ENCODE data around the gene PTPN7. TPM values are rescaled to one million over a fixed set of nuclear protein-coding genes. Genes with fewer than 3 reads are reported as not detected.

Gene PTPN7
- total RNA-seq, 4 donors from 2014 or later, result 0.78 to 2.0 (median 1.7) TPM

DNA sequence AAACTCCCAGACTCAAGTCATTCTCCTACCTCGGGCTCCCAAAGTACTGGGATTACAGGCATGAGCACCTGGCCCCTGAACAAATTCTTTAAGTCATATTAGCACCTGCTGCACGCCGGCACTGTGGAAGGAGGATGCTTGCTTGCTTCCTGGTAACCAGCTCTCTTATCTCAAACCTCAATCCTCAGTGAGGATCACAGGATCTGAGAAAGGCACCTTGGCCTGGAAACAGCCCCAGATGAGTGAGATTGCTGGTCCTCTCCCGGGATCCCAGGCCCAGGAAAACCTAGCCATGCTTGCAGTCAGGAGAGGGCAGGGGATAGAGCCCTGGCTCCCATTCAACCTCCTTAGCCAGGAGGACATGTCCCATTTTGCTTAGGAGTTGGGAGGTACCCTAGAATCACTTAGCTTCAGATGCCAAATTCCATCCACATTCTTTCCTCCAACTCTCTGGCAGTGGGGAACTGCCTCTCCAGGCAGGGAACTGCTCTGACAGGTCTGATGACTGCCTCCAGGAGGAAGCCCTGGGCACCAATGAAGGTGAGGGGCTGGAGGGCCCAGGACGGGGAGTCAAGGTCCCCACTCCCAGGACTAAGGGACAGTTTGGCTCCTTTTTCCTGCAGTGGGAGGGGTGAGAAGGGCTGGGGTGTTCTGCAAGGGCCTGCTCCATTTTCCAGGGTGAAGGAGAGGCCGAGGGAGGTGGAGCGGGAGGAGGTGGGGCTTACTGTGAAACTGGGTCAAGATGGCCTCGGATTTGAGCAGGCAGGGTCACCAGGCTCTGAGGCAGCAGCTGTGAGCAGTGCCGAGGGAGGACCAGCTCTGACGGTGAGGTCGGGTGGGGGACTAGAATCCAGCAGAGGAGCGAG, 28.2 kb downstream of the PTPN7 start:
- no peaks in the 10 kb centered on the region for H3K9me3 ChIP-seq
- peaks cover 0 to 49% of the 10 kb centered on the region in 2 donors for H3K36me3 ChIP-seq
- peak overlapping the region in 1 of 2 donors; percentile 41 for H3K4me3 ChIP-seq
- TF ChIP-seq EP300 (IDR thresholded peaks at IDR 0.05), result no peak
- TF ChIP-seq POLR2AphosphoS5 (IDR thresholded peaks at IDR 0.05), result peak; percentile 63
- TF ChIP-seq, protein P1, sequence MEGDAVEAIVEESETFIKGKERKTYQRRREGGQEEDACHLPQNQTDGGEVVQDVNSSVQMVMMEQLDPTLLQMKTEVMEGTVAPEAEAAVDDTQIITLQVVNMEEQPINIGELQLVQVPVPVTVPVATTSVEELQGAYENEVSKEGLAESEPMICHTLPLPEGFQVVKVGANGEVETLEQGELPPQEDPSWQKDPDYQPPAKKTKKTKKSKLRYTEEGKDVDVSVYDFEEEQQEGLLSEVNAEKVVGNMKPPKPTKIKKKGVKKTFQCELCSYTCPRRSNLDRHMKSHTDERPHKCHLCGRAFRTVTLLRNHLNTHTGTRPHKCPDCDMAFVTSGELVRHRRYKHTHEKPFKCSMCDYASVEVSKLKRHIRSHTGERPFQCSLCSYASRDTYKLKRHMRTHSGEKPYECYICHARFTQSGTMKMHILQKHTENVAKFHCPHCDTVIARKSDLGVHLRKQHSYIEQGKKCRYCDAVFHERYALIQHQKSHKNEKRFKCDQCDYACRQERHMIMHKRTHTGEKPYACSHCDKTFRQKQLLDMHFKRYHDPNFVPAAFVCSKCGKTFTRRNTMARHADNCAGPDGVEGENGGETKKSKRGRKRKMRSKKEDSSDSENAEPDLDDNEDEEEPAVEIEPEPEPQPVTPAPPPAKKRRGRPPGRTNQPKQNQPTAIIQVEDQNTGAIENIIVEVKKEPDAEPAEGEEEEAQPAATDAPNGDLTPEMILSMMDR (IDR thresholded peaks at IDR 0.05), result no peak
- WGBS, 2 donors (ENCODE audit: low coverage in 1 of 2), result 19 to 34% methylated on average over 7 to 9 of the region's 12 CpGs
- peaks cover 3 to 68% (median 25%) of the 10 kb centered on the region in 3 donors for H3K4me1 ChIP-seq
- peak; percentile 85 for ATAC-seq
- peak overlapping the region; percentile 84 to 93 (median 90) for H3K27ac ChIP-seq
- no peaks in the 10 kb centered on the region for H3K27me3 ChIP-seq

DNA sequence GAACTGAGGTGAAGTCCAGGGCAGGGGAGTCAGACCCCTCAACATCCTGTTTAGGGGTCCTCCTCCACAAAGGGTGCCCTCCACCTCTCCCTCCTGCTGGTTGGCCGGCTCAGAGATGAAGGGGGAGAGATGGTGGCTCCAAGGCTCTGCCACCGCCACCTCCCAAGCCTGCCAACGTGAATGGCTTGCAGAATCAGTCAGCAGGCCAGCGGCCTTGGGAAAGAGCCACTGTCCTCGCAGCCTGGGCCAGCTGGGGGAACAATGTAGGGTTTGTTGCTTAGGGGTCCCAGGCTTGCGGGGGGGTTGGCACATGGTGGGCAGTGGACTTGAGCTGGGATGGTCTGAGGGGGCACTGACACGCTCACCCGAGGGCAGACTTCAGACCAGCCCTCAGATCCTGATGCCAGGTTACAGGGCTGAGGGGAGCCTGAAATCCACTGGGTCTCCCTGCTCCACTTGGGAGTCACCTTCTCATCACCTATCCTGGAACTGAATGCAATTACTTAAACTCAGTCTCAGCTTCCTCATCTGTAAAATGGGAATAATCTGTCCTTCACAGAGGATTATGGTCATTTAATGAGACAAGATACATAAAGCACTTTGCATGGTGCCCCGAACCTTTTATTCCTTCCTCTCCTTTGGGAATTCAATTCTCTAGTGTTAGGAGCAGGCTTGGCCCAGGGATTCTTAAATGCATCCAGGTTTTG, 29.4 kb downstream of the PTPN7 start:
- WGBS, 2 donors (ENCODE audit: low coverage in 1 of 2), result 90 to 100% methylated on average over 1 to 2 of the region's 9 CpGs
- no peak for ATAC-seq
- Histone ChIP-seq H3K36me3 (peaks cover 0 to 36% of the 10 kb centered on the region in 2 donors), H3K27me3 (no peaks in the 10 kb centered on the region), H3K4me1 (peaks cover 3 to 68% (median 25%) of the 10 kb centered on the region in 3 donors), H3K9me3 (no peaks in the 10 kb centered on the region), H3K4me3 (no peak overlapping the region), H3K27ac (peak overlapping the region in 3 of 4 donors; percentile 89 to 93 (median 92))
- TF ChIP-seq POLR2AphosphoS5 (IDR thresholded peaks at IDR 0.05), result no peak
- no peak for TF ChIP-seq POLR2A (IDR thresholded peaks at IDR 0.05)
- no peak for TF ChIP-seq EP300 (IDR thresholded peaks at IDR 0.05)
- TF ChIP-seq, protein P1 (IDR thresholded peaks at IDR 0.05), result no peak

DNA sequence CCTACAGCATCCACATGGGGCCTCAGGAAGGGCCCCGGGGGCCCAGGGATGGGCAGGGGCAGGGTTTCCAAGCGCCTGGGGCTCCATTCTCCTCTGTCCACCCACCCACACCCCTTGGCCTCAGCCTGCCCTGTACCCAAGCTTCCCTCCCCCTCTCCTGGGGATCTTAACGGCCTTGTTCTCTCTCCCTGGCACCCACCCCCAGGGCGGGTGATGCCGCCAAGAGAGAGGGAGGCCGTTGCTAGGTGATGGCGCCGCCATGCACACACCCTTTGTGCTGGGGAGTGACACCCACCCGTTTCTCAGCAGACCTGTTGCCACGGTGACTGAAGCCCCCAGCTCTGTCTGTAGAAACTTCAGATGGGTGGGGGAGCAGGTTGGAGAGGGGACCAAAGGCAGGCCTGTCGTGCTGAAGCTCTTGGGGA, 30.1 kb downstream of the PTPN7 start:
- WGBS, 2 donors (ENCODE audit: low coverage in 1 of 2), result no CpG with 5 or more reads among the region's 11 CpGs
- peak overlapping the region in 3 of 4 donors; percentile 89 to 93 (median 92) for H3K27ac ChIP-seq

DNA sequence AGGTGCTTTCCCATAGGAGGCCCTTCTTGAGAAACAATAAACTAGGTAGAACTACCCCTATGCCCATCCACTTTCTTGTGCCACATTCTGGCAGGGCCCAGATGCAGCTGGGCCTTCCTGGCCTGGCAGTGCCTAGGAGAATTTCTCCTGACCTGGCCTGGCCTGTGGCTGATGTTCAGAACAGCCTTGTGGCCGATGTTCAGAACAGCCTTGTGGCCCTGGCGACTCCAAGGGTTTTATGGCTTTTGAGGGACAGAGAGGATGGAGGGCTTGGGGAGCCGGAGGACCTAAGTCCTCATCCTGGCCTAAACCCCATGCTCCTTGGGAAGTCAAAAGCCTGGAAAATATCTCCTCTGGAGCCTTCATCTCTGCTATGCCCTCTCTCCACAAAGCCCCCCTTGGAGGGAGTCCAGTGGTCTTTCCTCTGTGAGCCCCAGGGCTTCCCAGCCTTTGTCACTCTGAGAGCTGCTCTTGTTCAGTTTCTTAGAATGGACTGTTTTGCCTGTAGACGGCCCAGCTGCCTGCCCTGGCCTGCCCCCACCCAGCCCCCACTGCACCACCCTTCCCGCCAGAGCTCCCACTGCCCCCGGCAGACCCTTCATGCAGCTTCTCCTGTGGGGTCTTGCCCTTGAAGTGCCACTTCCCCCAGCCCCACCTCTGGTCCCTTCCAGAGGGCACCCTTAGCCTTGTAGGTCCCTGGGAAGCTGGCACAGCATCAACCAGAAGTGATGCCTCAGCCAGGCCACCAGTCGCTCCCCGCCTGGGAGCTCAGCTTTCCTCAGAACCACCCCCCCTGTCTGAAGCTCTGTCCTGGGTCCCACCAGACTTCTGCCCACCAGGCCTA, 30.7 kb downstream of the PTPN7 start:
- peaks cover 3 to 56% (median 25%) of the 10 kb centered on the region in 3 donors for H3K4me1 ChIP-seq
- no peak overlapping the region for H3K4me3 ChIP-seq
- H3K27me3 ChIP-seq, result no peaks in the 10 kb centered on the region
- peaks cover 0 to 24% of the 10 kb centered on the region in 2 donors for H3K36me3 ChIP-seq
- ATAC-seq, result no peak
- H3K27ac ChIP-seq, result peak overlapping the region in 3 of 4 donors; percentile 89 to 93 (median 92)
- 83% methylated on average over 1 of the region's 8 CpGs; no CpG with 5 or more reads in 1 of the 2 donors for WGBS, 2 donors (ENCODE audit: low coverage in 1 of 2)
- TF ChIP-seq, protein P1 (IDR thresholded peaks at IDR 0.05), result no peak
- TF ChIP-seq EP300 (IDR thresholded peaks at IDR 0.05), result no peak
- no peak for TF ChIP-seq POLR2A (IDR thresholded peaks at IDR 0.05)
- no peak for TF ChIP-seq POLR2AphosphoS5 (IDR thresholded peaks at IDR 0.05)
- no peaks in the 10 kb centered on the region for H3K9me3 ChIP-seq

More for the DNA sequence above, 30.1 kb downstream of the PTPN7 start:
- Histone ChIP-seq H3K4me3 (no peak overlapping the region), H3K4me1 (peaks cover 3 to 63% (median 25%) of the 10 kb centered on the region in 3 donors), H3K27me3 (no peaks in the 10 kb centered on the region), H3K9me3 (no peaks in the 10 kb centered on the region), H3K36me3 (peaks cover 0 to 30% of the 10 kb centered on the region in 2 donors)
- ATAC-seq, result no peak
- no peak for TF ChIP-seq POLR2AphosphoS5 (IDR thresholded peaks at IDR 0.05)
- no peak for TF ChIP-seq EP300 (IDR thresholded peaks at IDR 0.05)
- TF ChIP-seq POLR2A (IDR thresholded peaks at IDR 0.05), result no peak
- TF ChIP-seq, protein P1 (IDR thresholded peaks at IDR 0.05), result no peak

Measured in gastroesophageal sphincter (tissue), 4 donors.